Measurements from ENCODE around the gene TTL.

DNA sequence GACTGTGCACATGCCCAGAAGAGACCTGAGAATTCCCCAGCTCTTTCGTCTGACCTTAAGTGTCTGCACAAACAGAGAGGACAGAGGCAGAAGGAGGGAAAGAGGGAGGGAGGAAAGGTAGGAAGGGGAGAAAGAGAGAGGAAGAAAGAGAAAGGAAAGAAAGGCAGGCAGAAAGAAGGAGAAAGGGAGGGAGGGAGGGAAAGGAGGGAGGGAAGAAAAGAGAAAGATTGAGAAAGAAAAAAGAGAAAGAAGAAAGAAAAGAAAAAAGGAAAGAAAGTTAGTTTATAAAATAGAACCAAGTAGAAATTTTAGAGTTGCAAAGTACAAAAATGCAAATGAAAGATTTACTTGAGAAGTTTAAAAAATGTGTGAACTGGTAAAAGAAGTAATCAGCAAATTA is 52.9 kb downstream of the TTL start:
- TF ChIP-seq, protein P1, sequence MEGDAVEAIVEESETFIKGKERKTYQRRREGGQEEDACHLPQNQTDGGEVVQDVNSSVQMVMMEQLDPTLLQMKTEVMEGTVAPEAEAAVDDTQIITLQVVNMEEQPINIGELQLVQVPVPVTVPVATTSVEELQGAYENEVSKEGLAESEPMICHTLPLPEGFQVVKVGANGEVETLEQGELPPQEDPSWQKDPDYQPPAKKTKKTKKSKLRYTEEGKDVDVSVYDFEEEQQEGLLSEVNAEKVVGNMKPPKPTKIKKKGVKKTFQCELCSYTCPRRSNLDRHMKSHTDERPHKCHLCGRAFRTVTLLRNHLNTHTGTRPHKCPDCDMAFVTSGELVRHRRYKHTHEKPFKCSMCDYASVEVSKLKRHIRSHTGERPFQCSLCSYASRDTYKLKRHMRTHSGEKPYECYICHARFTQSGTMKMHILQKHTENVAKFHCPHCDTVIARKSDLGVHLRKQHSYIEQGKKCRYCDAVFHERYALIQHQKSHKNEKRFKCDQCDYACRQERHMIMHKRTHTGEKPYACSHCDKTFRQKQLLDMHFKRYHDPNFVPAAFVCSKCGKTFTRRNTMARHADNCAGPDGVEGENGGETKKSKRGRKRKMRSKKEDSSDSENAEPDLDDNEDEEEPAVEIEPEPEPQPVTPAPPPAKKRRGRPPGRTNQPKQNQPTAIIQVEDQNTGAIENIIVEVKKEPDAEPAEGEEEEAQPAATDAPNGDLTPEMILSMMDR (IDR thresholded peaks at IDR 0.05), result no peak
- no peak for TF ChIP-seq POLR2A (IDR thresholded peaks at IDR 0.05)

All from uterus (tissue), 2 donors.